ENCODE results near the gene GNG12.

The GNG12 gene

DNA sequence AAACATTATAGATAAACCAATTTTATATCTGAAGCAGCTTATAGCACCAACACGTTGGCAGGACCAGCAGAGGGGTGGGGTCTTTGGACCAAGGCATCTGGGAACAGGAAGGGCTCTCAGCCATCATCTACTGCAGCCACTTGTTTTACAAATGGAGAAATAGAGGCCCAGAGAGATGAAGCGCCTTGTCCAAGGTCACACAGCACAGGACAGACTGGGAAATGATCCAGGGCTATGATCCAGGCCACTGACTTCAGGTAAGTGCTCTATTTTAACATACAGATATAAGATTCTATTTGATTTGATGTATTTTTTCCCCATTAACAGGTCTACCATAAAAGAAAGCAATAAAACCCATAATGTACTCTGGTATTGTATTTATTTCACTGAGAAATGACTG lies 131.4 kb downstream of the GNG12 start:
- DNase-seq (ENCODE audit: low read depth) = no peak

DNA sequence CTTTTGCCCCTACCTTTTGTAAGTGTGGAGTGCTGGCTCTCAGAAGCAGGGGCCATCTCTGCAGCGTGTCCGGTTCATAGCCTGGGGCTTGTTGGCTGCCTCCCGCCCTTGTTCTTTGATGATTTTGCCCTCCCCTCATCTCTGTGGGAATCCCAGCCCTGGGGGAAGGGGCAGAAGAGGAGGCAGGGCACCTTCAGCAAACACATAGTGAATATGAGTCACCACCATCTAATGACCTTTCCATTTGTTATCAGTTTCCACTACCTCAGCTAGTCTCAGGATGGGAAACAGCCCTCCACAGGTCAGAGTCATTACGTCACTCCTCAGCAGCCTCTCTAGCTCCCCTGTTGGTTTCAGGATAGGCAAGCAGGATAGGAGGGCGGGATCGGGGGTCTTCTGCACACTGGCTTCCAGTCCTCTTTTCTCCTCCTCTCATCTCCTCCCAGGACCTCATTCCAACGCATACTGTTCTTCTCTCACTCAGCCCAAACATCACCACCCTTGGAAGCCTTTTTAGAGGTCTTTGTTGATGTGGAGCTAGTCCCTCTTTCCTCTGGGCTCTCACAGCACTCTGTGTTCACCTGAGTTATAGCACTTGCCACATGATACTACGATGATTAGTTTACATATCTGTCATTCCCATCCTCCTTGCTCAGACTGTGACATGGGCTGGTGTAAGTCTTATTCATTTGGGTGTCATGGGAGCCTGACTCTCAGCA lies 132.4 kb downstream of the GNG12 start:
- no peak for DNase-seq (ENCODE audit: low read depth)

DNA sequence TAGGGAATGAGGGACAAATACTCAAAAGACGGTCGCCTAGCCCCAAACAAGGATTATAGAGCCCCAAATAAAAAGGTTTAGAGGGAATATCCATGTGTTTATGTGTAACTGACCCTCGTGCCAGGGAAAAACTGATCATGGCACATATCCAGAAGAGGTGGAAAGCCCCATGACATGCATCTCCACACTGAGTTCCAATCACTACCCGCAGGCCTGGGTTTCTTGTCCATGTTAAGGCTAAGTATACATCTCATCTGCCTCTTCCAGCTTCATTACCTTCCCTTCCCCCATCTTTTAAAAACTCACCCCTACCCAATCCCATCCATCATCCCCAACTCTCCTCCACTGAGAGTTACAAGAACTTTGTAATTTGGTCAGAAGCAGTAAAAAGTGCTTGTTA lies 133.0 kb downstream of the GNG12 start:
- no peak for DNase-seq (ENCODE audit: low read depth)

DNA sequence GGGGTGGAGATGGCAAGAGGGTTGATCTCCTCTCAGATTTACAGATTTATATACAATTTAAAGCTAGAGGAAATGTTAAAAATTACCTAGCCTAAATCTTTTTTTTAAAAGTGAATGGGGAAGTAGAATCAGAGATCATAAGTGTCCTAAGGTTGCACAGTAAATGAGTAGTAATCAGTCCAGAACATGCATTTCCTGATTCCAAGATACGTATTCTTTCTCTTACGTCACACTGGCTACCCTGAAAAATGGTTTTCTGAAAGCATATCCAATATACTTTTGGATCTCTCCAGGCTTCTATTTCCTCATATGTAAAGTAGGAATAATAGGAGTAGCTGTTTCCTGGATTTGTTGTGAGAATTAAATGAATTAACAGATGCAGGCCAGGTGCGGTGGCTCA lies 136.6 kb downstream of the GNG12 start:
- no peak for DNase-seq (ENCODE audit: low read depth)

DNA sequence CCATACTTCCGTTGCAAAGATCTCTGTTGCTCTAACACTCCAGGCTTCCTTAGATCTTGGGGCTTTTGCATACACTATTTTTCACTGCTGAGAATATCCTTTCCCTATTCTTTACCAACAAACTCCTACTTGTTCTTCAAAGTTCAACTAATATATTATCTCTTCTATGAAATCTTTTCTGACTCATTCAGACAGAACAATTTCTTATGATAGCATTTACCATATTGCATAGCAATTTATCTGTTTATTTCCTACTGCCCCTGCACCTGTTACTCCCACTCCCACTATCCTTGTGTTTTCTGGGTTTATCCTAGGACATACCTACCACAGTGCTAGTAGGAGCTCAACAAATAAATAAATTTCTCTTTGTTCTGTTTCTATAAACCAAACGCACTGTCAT lies 137.3 kb downstream of the GNG12 start:
- no peak for DNase-seq (ENCODE audit: low read depth)

DNA sequence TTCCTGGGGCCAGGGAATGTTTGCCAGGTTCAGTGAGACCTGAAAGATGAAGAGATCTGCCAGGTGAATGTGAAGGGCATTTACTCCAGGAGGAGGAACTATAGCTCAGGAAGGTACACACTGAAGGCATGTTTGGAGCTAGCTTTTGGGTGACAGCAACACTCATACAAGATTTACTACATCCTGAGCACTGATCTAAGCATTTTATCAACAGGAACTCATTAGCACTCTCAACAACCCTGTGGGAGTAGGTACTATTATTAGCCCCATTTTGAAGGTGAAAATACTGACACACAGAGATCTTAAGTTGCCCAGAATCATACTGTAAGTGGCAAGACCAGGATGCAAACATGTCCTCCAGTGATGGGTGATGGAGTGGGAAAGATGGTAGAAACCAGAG lies 141.6 kb downstream of the GNG12 start:
- no peak for DNase-seq (ENCODE audit: low read depth)

DNA sequence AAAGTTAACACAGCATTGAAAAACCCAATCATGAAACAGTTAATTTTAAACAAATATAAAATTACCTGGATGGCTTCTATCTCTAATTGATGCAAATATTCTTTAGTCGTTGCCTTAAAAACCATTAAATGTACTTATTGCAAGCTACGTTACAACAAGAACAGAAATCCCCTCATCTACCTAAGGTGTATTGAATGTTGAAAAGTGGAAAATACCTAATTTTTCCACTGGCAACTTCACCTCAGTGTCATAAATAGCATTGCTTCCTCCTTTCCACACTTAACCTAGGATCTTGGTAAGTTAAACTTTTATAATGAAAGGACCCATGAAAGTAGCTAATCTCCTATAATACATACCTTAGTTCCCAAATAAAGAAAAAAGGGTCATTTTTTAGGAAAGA lies 142.9 kb downstream of the GNG12 start:
- no peak for DNase-seq (ENCODE audit: low read depth)

DNA sequence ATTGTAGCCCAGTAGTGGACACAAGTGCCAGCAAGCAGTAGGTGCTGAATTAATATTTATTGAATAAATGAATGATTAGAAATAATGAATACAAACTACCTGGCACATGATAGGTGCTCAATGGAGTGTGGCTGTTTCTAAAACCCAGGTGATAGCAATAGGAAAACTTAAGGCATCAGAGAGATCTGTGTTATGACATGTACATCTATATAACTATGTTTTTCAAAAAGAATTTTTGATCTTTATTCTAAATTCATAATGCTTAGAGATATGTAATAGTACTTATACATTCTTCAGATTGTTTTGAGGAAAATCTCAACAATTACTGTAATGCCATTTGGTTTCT lies 143.3 kb downstream of the GNG12 start:
- DNase-seq (ENCODE audit: low read depth) = no peak

DNA sequence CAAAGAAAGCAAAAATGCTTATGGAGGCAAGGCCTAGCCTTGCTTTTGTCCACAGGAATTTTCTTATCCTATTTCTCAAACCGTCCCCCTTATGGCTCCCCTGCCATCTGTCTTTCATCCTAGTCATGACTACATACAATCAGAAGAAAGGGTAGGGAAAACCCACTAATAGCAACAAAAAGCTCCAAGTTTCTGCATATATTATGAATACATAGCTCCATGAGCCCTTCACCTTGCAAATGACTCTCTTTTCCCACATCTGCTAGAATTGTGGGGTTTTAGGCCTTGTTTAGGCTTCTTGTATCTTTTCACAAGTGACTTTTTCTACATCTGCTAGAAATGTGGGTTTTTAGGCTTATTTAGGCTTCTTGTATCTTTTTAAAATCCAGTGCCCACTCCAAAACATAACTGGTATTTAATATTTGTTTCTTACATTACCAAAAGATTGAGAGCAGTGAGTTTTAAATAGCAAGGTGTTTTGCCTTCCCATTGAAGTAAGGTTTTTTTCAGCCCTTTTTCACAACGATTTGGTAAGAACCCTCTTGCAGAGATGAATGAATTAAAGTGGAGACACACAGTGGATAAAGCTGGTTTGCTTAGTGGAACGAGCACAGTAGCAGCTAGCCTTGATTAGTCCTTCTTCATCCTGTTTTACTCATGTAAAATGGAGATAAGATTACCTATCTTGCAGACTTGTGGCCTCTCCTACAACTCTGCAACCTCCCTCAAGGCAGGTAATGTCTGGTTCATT lies 143.8 kb downstream of the GNG12 start:
- no peak for DNase-seq (ENCODE audit: low read depth)

DNA sequence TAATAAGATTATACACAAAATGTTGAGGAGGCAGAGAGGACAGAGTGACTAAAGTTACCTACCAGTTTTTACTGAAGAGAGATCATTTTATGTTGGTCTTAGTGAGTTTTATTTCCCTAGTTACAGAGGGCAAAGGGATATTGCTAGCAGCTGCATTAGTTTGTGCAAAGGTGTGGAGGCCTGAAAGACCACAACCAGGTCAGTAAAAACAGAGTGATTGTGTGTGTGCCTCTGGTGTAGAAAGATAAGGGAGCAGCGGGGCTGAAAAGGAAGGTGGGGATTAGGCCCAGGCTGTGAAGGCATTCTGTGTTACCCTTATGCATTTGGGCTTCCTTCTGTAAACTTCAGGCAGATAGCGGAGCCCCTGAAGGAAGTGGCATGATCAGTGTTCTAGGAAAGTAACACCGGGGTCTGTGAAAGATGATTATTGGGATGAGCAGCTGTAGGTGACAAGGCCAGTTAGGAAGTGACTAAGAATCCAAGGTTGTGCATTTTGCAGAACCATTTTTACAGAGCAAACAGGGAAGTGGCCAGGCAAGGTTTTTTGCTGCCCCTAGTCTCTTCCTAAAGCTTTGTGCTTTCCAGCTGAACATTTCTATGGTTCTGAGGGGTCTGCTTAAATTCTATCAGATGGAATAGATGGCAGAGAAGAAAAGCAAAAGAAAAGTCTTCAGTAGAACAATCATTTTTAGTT lies 144.6 kb downstream of the GNG12 start:
- no peak for DNase-seq (ENCODE audit: low read depth)

DNA sequence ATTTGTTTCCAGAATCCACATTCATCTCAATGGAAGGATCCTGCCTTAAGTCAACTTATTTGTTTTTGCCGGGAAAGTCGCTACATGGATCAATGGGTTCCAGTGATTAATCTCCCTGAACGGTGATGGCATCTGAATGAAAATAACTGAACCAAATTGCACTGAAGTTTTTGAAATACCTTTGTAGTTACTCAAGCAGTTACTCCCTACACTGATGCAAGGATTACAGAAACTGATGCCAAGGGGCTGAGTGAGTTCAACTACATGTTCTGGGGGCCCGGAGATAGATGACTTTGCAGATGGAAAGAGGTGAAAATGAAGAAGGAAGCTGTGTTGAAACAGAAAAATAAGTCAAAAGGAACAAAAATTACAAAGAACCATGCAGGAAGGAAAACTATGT lies 145.6 kb downstream of the GNG12 start:
- DNase-seq (ENCODE audit: low read depth) = no peak

DNA sequence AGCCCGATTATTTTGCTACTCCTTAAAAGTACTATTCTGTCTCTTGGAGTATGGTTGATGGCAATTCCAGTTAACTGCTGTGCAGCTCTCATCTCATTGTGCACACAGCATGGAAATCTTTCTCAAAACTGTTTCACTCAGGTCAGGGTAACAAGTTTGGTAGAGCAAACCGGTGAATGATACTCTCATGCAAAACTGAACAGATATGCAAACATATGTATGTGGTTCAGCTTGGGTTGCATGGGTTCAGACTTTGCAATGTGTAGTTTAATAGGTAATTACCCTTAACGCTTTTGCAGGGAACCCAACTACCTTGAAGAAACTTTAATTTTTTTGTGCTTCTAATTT lies 146.1 kb downstream of the GNG12 start:
- no peak for DNase-seq (ENCODE audit: low read depth)

DNA sequence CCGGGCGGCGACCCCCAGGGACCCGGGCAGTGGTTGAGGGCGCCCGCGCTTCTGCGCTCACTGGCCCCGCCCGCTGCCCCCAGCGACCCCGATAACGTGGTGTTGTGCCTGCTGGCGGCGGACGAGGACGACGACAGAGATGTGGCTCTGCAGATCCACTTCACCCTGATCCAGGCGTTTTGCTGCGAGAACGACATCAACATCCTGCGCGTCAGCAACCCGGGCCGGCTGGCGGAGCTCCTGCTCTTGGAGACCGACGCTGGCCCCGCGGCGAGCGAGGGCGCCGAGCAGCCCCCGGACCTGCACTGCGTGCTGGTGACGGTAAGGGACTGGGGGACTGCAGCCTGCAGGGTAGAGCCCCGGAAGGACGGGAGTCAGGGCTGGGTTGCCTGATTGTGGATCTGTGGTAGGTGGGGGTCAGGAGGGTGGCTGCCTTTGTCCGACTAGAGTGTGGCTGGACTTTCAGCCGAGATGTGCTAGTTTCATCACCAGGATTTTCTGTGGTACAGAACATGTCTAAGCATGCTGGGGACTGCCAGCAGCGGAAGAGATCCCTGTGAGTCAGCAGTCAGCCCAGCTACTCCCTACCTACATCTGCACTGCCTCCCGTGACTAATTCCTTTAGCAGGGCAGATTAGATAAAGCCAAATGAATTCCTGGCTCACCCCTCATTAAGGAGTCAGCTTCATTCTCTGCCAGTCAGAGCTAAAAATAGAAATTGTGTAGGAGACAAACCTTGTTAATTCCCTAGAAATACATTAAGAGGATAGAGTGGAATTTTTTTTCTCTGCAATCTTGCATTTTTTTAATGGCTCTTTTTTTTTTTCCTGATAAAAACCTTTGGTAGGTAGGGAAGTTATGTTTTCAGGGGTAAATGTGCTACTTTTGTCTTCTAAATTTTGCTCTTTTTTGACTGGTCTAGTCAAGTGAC lies 146.7 kb downstream of the GNG12 start:
- peak; percentile 96 for DNase-seq (ENCODE audit: low read depth)

DNA sequence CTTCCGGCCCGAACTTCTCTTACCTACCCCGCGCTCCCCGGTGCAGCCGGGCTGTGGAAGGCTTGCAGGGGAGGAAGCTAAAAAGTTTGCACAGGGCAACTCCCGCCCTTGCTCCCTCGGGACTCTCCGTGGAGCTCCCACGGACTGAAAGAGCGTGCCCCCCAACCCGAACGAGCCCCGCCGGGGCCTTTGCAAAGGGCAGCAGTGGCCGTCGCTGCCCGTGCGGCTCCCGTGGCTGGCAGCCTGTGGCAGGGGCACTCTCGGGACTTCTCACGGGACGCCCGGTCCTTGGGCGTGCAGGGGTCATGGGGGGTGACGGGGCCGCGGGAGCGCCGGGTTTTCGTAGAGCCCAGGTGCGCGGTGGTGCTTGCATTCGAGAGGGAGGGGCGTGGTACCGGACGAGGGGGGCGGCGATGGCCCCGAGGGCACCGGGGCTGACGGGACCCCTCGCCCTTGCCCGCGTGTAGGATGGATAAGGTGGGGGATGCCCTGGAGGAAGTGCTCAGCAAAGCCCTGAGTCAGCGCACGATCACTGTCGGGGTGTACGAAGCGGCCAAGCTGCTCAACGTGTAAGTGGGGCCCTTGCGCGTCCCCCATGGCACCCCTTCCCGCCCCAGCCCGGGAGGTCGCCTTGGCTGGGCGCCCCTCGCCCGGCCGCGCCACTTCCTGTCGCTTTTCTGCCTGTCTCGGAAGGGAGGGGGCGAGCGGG lies 147.6 kb downstream of the GNG12 start:
- no peak for DNase-seq (ENCODE audit: low read depth)

DNA sequence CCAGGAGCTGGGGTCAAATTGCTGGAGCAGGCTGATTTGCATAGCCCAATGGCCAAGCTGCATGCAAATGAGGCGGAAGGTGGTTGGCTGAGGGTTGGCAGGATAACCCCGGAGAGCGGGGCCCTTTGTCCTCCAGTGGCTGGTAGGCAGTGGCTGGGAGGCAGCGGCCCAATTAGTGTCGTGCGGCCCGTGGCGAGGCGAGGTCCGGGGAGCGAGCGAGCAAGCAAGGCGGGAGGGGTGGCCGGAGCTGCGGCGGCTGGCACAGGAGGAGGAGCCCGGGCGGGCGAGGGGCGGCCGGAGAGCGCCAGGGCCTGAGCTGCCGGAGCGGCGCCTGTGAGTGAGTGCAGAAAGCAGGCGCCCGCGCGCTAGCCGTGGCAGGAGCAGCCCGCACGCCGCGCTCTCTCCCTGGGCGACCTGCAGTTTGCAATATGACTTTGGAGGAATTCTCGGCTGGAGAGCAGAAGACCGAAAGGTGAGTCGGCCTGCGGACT lies 148.2 kb downstream of the GNG12 start, which contains the start of gene GADD45A:
TSS of gene GADD45A (plus strand) at position 135 of the 491 bp plus-strand sequence. CDS start at position 429, 294 bp downstream.
- DNase-seq (ENCODE audit: low read depth) = peak; percentile 100

DNA sequence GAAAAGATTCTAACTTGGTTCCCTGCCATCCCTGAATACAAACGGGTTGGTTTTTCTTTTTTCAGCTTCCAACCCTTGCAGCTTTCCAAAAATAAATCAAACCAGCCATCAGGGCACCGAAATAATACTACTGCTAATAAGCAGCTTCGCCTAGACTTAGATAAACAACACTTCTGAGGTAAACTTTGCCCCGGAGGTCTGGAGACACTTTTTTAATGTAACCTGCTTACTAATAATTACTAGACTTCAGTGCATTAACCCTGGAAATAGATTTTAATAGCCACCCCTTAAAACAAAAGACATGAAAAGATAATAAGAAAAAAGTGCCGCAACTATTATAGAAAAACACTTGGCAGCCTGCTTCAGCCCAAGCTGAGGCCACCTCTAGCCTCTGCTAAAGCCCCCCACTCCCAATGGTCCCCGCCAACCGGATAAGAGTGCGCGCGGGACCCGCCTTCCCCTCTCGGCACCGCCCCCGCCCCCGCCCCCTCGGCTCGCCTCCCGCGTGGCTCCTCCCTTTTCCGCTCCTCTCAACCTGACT lies 148.7 kb downstream of the GNG12 start:
- no peak for DNase-seq (ENCODE audit: low read depth)

DNA sequence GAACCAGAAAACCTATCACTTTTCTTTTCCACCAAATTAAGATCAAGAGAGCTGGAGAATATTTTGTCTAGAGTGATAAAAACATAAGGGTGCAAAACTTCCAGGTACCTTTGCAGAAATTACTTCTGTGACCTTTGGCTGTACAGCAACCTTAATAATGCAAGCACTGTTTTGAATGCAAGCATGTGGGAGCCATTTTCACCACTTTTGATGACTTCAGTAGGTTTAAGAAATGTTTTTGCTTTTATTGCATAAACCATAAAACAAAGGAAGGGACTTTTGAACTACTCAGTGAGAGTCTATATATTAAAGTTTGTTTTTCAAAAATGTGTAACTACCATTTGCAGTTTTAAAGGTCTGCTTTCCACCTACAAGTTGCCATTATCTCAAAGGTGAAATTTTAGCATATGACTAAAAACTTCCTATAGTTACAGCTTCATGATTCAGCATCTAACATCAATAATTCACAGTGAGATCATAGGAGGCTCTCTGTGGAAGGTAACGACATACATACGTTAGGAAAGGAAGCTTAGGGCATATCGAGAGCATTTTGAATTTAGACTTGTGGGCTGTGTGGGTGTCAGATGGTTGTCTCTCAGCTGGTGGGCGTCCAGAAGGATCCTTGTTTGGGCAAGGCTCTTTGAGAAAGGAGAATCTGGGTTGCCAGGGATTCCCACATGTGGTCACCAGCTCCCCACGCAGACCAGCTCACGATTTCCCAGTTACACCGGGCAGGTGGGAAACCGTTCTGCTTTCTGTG lies 149.3 kb downstream of the GNG12 start:
- DNase-seq (ENCODE audit: low read depth) = no peak

DNA sequence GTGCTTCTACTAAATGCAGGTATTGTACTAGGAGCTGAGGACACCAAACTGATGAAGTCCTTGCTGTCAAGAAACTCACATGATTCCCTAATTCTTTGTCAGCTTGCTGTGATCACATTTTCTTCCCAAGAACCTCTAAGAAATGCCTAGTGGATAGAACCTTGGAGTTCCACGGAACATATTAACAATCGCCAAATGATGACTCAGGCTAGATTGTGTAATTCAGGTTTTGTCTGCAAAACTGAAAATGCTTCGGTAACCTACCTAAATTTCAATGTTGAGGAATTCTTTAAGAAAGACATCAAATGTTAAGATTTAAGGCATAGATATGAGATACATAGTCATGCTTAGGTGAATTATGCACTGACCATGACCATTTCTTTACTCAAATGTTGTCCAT lies 150.0 kb downstream of the GNG12 start:
- no peak for DNase-seq (ENCODE audit: low read depth)

DNA sequence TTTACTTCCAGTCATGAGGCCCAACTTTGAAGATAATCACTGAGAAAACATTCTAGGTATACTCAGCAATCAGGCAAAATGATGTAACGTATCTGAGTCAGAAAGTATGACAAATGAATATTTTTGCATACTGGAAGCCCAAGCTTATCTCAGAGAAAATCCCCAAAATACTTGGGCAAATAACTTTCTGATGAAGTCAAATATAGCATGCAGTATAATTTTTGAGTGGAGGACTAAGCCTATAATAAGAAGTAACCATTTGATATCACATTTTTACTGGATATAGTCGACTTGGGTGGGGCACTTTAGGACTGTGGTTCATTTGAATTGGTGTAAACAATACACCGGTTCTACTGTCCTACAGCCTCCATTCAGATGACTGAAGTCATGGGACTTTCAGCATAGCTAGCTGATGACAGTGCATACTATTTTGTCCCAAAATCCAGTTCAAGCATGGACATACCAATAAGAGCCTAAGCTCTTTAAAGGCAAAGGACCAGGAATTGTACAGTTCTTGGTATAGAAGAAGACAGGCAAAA lies 150.5 kb downstream of the GNG12 start:
- DNase-seq (ENCODE audit: low read depth) = peak; percentile 55

DNA sequence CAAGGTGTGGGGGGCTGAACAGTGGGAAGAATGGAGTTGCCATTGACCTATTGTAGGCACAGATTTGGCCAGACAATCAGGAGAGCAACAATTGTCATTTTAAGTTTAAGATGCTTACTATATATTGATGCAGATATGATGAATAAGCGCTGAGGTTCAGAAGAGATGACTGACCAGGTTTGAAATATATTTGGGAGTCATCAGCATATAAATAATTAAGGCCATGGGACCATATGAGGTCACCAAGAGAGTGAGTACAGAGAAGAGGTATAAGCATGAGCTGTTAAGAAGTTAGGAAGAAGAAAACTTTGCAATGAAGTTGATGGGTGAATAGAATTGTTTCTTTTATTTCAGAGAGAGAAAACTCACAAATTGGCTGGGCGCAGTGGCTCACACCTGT lies 152.8 kb downstream of the GNG12 start:
- no peak for DNase-seq (ENCODE audit: low read depth)

Measured in GM04504 (cell line).